ENCODE data around the gene PRR35.

PRR35 gene

GRCh38 chr16:598823-599739, 38.9 kb downstream of the PRR35 start:
- no peaks in the 10 kb centered on the region for H4K20me1 ChIP-seq (ENCODE audit: control insufficient read depth, insufficient read depth, low read depth, low read length)
- no peaks in the 10 kb centered on the region; the same call in 1 of the 2 replicates for H3K9me3 ChIP-seq (ENCODE audit: control insufficient read depth, insufficient read depth, low read length)
- H3K4me3 ChIP-seq (ENCODE audit: low read length): no peak overlapping the region
- no peak for TF ChIP-seq EZH2phosphoT487 (IDR thresholded peaks at IDR 0.05; ENCODE audit: borderline replicate concordance, low read length)
- no peak for TF ChIP-seq CTCF (IDR thresholded peaks at IDR 0.05; ENCODE audit: low read depth, low read length, poor library complexity, severe bottlenecking)
- peaks cover 4% of the 10 kb centered on the region for H3K36me3 ChIP-seq (ENCODE audit: control insufficient read depth, low read length)
- no peak overlapping the region for H3K27ac ChIP-seq (ENCODE audit: low read depth, low read length)
- H3K79me2 ChIP-seq (ENCODE audit: control insufficient read depth, low read length): peaks cover 29% of the 10 kb centered on the region
- H3K9me2 ChIP-seq (replicated peaks; ENCODE audit: control insufficient read depth, low read length): no peaks in the 10 kb centered on the region
- no peaks in the 10 kb centered on the region for H3K27me3 ChIP-seq (ENCODE audit: control insufficient read depth, low read length)
- no peaks in the 10 kb centered on the region; the same call in 1 of the 2 replicates for H3K4me1 ChIP-seq (ENCODE audit: control insufficient read depth, low read length)
- no peaks in the 10 kb centered on the region for H3F3A ChIP-seq (ENCODE audit: control insufficient read depth, insufficient read depth)
- no peak overlapping the region for H3K4me2 ChIP-seq (ENCODE audit: low read length)

- H3K79me2 ChIP-seq (ENCODE audit: control insufficient read depth, low read length): peaks cover 25% of the 10 kb centered on the region
- H3F3A ChIP-seq (ENCODE audit: control insufficient read depth, insufficient read depth): no peaks in the 10 kb centered on the region
- no peaks in the 10 kb centered on the region for H3K4me1 ChIP-seq (ENCODE audit: control insufficient read depth, low read length)
- TF ChIP-seq CTCF (IDR thresholded peaks at IDR 0.05; ENCODE audit: low read depth, low read length, poor library complexity, severe bottlenecking) (no peak), EZH2phosphoT487 (IDR thresholded peaks at IDR 0.05; ENCODE audit: borderline replicate concordance, low read length) (no peak)
- peaks cover 4% of the 10 kb centered on the region for H3K36me3 ChIP-seq (ENCODE audit: control insufficient read depth, low read length)
- H3K27me3 ChIP-seq (ENCODE audit: control insufficient read depth, low read length): no peaks in the 10 kb centered on the region
- no peaks in the 10 kb centered on the region for H3K9me2 ChIP-seq (replicated peaks; ENCODE audit: control insufficient read depth, low read length)
- peaks cover 3% of the 10 kb centered on the region; the same call in 1 of the 2 replicates for H3K9me3 ChIP-seq (ENCODE audit: control insufficient read depth, insufficient read depth, low read length)
- H3K4me2 ChIP-seq (ENCODE audit: low read length): no peak overlapping the region
- H3K27ac ChIP-seq (ENCODE audit: low read depth, low read length): no peak overlapping the region
- H3K4me3 ChIP-seq (ENCODE audit: low read length): no peak overlapping the region
- H4K20me1 ChIP-seq (ENCODE audit: control insufficient read depth, insufficient read depth, low read depth, low read length): no peaks in the 10 kb centered on the region
Observed at GRCh38 chr16:600781-601180, 40.6 kb downstream of the PRR35 start.

GRCh38 chr16:603933-604332, 43.7 kb downstream of the PRR35 start:
- H3K36me3 ChIP-seq (ENCODE audit: control insufficient read depth, low read length): peaks cover 4% of the 10 kb centered on the region
- H3K4me2 ChIP-seq (ENCODE audit: low read length): no peak overlapping the region
- H3K9me3 ChIP-seq (ENCODE audit: control insufficient read depth, insufficient read depth, low read length): peaks cover 10% of the 10 kb centered on the region; the same call in 1 of the 2 replicates
- H3K27ac ChIP-seq (ENCODE audit: low read depth, low read length): no peak overlapping the region
- no peaks in the 10 kb centered on the region for H3F3A ChIP-seq (ENCODE audit: control insufficient read depth, insufficient read depth)
- no peak overlapping the region for H3K4me3 ChIP-seq (ENCODE audit: low read length)
- no peaks in the 10 kb centered on the region for H3K9me2 ChIP-seq (replicated peaks; ENCODE audit: control insufficient read depth, low read length)
- no peaks in the 10 kb centered on the region for H4K20me1 ChIP-seq (ENCODE audit: control insufficient read depth, insufficient read depth, low read depth, low read length)
- TF ChIP-seq CTCF (IDR thresholded peaks at IDR 0.05; ENCODE audit: low read depth, low read length, poor library complexity, severe bottlenecking) (no peak), EZH2phosphoT487 (IDR thresholded peaks at IDR 0.05; ENCODE audit: borderline replicate concordance, low read length) (no peak)
- H3K4me1 ChIP-seq (ENCODE audit: control insufficient read depth, low read length): no peaks in the 10 kb centered on the region
- no peaks in the 10 kb centered on the region for H3K27me3 ChIP-seq (ENCODE audit: control insufficient read depth, low read length)
- peaks cover 17% of the 10 kb centered on the region for H3K79me2 ChIP-seq (ENCODE audit: control insufficient read depth, low read length)

All from DOHH2 (cell line).